ENCODE data around the gene SCAF1. TPM values are rescaled to one million over a fixed set of nuclear protein-coding genes. Genes with fewer than 3 reads are reported as not detected.

The SCAF1 gene
- total RNA-seq, 3 donors from 2014 or later (not counting 1 experiment from before 2014, with no cell fraction given), result 38.9 to 46.2 (median 44.9) TPM

GRCh38 chr19:49599378-49600295 is 42.4 kb upstream of the SCAF1 start:
- Mint-ChIP-seq H3K9me3 (no peaks in the 10 kb centered on the region), H3K4me1 (peaks cover 5 to 16% of the 10 kb centered on the region in 2 donors), H3K27ac (peak overlapping the region in 1 of 2 donors; percentile 79), H3K4me3 (no peak overlapping the region), H3K36me3 (no peaks in the 10 kb centered on the region), H3K27me3 (ENCODE audit: low read depth in 2 of 2) (no peaks in the 10 kb centered on the region)
- no peak for DNase-seq
- ATAC-seq, result no peak
- Histone ChIP-seq H3K9me3 (ENCODE audit: control insufficient read depth, insufficient read depth, low read length) (no peaks in the 10 kb centered on the region), H3K4me1 (ENCODE audit: control insufficient read depth, insufficient read depth, low read length) (no peaks in the 10 kb centered on the region), H3K4me3 (ENCODE audit: low read length) (no peak overlapping the region), H3K27ac (ENCODE audit: low read length) (no peak overlapping the region), H3K36me3 (ENCODE audit: control insufficient read depth, insufficient read depth, low read length) (peaks cover 49% of the 10 kb centered on the region), H3K27me3 (ENCODE audit: control insufficient read depth, insufficient read depth, low read length) (no peaks in the 10 kb centered on the region)
- intact Hi-C loops (cut with micrococcal nuclease), result no loop called here
- TF ChIP-seq CTCF (IDR thresholded peaks at IDR 0.05), result no peak
- 96% methylated on average over 26 of the region's 26 CpGs for WGBS (ENCODE audit: insufficient coverage)

- WGBS (ENCODE audit: insufficient coverage), result 92% methylated on average over 33 of the region's 38 CpGs
- Histone ChIP-seq H3K27ac (ENCODE audit: low read length) (no peak overlapping the region), H3K27me3 (ENCODE audit: control insufficient read depth, insufficient read depth, low read length) (no peaks in the 10 kb centered on the region), H3K9me3 (ENCODE audit: control insufficient read depth, insufficient read depth, low read length) (no peaks in the 10 kb centered on the region), H3K4me1 (ENCODE audit: control insufficient read depth, insufficient read depth, low read length) (no peaks in the 10 kb centered on the region), H3K36me3 (ENCODE audit: control insufficient read depth, insufficient read depth, low read length) (peaks cover 43% of the 10 kb centered on the region), H3K4me3 (ENCODE audit: low read length) (no peak overlapping the region)
- no peak for TF ChIP-seq CTCF (IDR thresholded peaks at IDR 0.05)
- H3K36me3 Mint-ChIP-seq, result no peaks in the 10 kb centered on the region
- DNase-seq (no peak), ATAC-seq (no peak)
- H3K27me3 Mint-ChIP-seq (ENCODE audit: low read depth in 2 of 2), result no peaks in the 10 kb centered on the region
- H3K4me3 Mint-ChIP-seq, result no peak overlapping the region
- intact Hi-C loops (cut with micrococcal nuclease), result no loop called here
- H3K9me3 Mint-ChIP-seq, result no peaks in the 10 kb centered on the region
- H3K4me1 Mint-ChIP-seq, result peaks cover 5 to 13% of the 10 kb centered on the region in 2 donors
- no peak overlapping the region for H3K27ac Mint-ChIP-seq
These were observed 40.4 kb upstream of the SCAF1 start for GRCh38 chr19:49601482-49602038.

GRCh38 chr19:49602806-49603205 is 39.2 kb upstream of the SCAF1 start:
- ATAC-seq, result no peak
- no peaks in the 10 kb centered on the region for H3K36me3 Mint-ChIP-seq
- H3K27ac ChIP-seq (ENCODE audit: low read length), result no peak overlapping the region

More at GRCh38 chr19:49602806-49603205, 39.2 kb upstream of the SCAF1 start:
- no peak overlapping the region for H3K4me3 ChIP-seq (ENCODE audit: low read length)
- no peaks in the 10 kb centered on the region for H3K4me1 ChIP-seq (ENCODE audit: control insufficient read depth, insufficient read depth, low read length)
- no peaks in the 10 kb centered on the region for H3K27me3 Mint-ChIP-seq (ENCODE audit: low read depth in 2 of 2)
- no peak overlapping the region for H3K4me3 Mint-ChIP-seq
- WGBS (ENCODE audit: insufficient coverage), result 95% methylated on average over 2 of the region's 2 CpGs
- no peaks in the 10 kb centered on the region for H3K27me3 ChIP-seq (ENCODE audit: control insufficient read depth, insufficient read depth, low read length)
- no peaks in the 10 kb centered on the region for H3K9me3 ChIP-seq (ENCODE audit: control insufficient read depth, insufficient read depth, low read length)
- no peaks in the 10 kb centered on the region for H3K9me3 Mint-ChIP-seq
- no peak for TF ChIP-seq CTCF (IDR thresholded peaks at IDR 0.05)
- intact Hi-C loops (cut with micrococcal nuclease), result no loop called here
- H3K4me1 Mint-ChIP-seq, result peaks cover 5 to 13% of the 10 kb centered on the region in 2 donors
- H3K36me3 ChIP-seq (ENCODE audit: control insufficient read depth, insufficient read depth, low read length), result peaks cover 45% of the 10 kb centered on the region
- no peak for DNase-seq
- no peak overlapping the region for H3K27ac Mint-ChIP-seq

Data from natural killer cell (primary cell).